Glutamatergic neuron (in vitro differentiated cells): ENCODE results near the gene CDK5RAP3. TPM values are rescaled to one million over a fixed set of nuclear protein-coding genes. Genes with fewer than 3 reads are reported as not detected.
A peak's percentile ranks its signal among the peaks of the same experiment; 100 is the strongest.

Source experiments
- DNase-seq: peaks from one replicate; pipeline ENCODE4 v3.0.0; 2022
- H3K27ac Mint-ChIP-seq: one replicate; pipeline ENCODE4 v1.8.0; 2020; ENCODE audit warnings: mild to moderate bottlenecking, mixed read lengths, inconsistent platforms; ENCODE audit not compliant: unreplicated experiment
- H3K27me3 Mint-ChIP-seq: one replicate; pipeline ENCODE4 v1.8.0; 2020; ENCODE audit warnings: mild to moderate bottlenecking, moderate library complexity, mixed read lengths, inconsistent platforms; ENCODE audit not compliant: unreplicated experiment
- H3K36me3 Mint-ChIP-seq: one replicate; pipeline ENCODE4 v1.8.0; 2020; ENCODE audit warnings: mild to moderate bottlenecking, mixed read lengths, inconsistent platforms; ENCODE audit not compliant: unreplicated experiment
- H3K4me1 Mint-ChIP-seq: one replicate; pipeline ENCODE4 v1.8.0; 2020; ENCODE audit warnings: mild to moderate bottlenecking, low read depth, mixed read lengths, inconsistent platforms; ENCODE audit not compliant: unreplicated experiment
- H3K4me3 Mint-ChIP-seq: one replicate; pipeline ENCODE4 v1.8.0; 2020; ENCODE audit warnings: mild to moderate bottlenecking, mixed read lengths, inconsistent platforms; ENCODE audit not compliant: unreplicated experiment
- H3K9me3 Mint-ChIP-seq: one replicate; pipeline ENCODE4 v1.8.0; 2020; ENCODE audit warnings: mild to moderate bottlenecking, moderate library complexity, mixed read lengths, inconsistent platforms; ENCODE audit not compliant: unreplicated experiment
- CTCF ChIP-seq: fragments of 200-600 bp; sonication (generic); IDR thresholded peaks from one replicate; pipeline ENCODE4 v1.5.0; 2021; ENCODE audit not compliant: partially characterized antibody, unreplicated experiment
- total RNA-seq: library from RNA; stranded (reverse); fragmentation: NEBNext Ultra II Directional; extraction: Animal tissue kit (Norgen Biotek cat#: 25700); gene quantifications from one replicate; pipeline ENCODE4 v1.2.1, GENCODE V29; 2021; ENCODE audit not compliant: unreplicated experiment

CDK5RAP3 gene
- total RNA-seq, 1 donor from 2014 or later: 196 TPM

- Mint-ChIP-seq H3K27ac (no peak overlapping the region), H3K36me3 (no peaks in the 10 kb centered on the region), H3K4me1 (peaks cover 5% of the 10 kb centered on the region), H3K9me3 (peaks cover 2% of the 10 kb centered on the region), H3K4me3 (no peak overlapping the region), H3K27me3 (peaks cover 5% of the 10 kb centered on the region)
- TF ChIP-seq CTCF: no peak
- no peak for DNase-seq
Measured at GRCh38 chr17:47945080-47945479, 25.8 kb upstream of the CDK5RAP3 start.

GRCh38 chr17:47945529-47946508, 25.1 kb upstream of the CDK5RAP3 start:
- DNase-seq: no peak
- no peak overlapping the region for H3K4me3 Mint-ChIP-seq
- peaks cover 4% of the 10 kb centered on the region for H3K27me3 Mint-ChIP-seq
- peaks cover 5% of the 10 kb centered on the region for H3K4me1 Mint-ChIP-seq
- no peak for TF ChIP-seq CTCF
- no peaks in the 10 kb centered on the region for H3K36me3 Mint-ChIP-seq
- H3K9me3 Mint-ChIP-seq: peaks cover 2% of the 10 kb centered on the region
- no peak overlapping the region for H3K27ac Mint-ChIP-seq

GRCh38 chr17:47946516-47946915, 24.4 kb upstream of the CDK5RAP3 start:
- H3K4me1 Mint-ChIP-seq: peaks cover 5% of the 10 kb centered on the region
- no peak for DNase-seq
- no peaks in the 10 kb centered on the region for H3K36me3 Mint-ChIP-seq
- peaks cover 1% of the 10 kb centered on the region for H3K27me3 Mint-ChIP-seq
- no peak for TF ChIP-seq CTCF
- no peak overlapping the region for H3K4me3 Mint-ChIP-seq
- H3K9me3 Mint-ChIP-seq: peaks cover 2% of the 10 kb centered on the region
- H3K27ac Mint-ChIP-seq: no peak overlapping the region

GRCh38 chr17:47946929-47947397, 23.9 kb upstream of the CDK5RAP3 start:
- DNase-seq: peak; percentile 79
- peaks cover 1% of the 10 kb centered on the region for H3K27me3 Mint-ChIP-seq
- peaks cover 5% of the 10 kb centered on the region for H3K4me1 Mint-ChIP-seq
- TF ChIP-seq CTCF: peak; percentile 85
- no peak overlapping the region for H3K4me3 Mint-ChIP-seq
- H3K27ac Mint-ChIP-seq: peak overlapping the region; percentile 22
- no peaks in the 10 kb centered on the region for H3K36me3 Mint-ChIP-seq
- H3K9me3 Mint-ChIP-seq: peaks cover 1% of the 10 kb centered on the region

- no peak for TF ChIP-seq CTCF
- peaks cover 1% of the 10 kb centered on the region for H3K27me3 Mint-ChIP-seq
- H3K27ac Mint-ChIP-seq: peak overlapping the region; percentile 19
- H3K4me1 Mint-ChIP-seq: peaks cover 5% of the 10 kb centered on the region
- no peaks in the 10 kb centered on the region for H3K9me3 Mint-ChIP-seq
- no peaks in the 10 kb centered on the region for H3K36me3 Mint-ChIP-seq
- no peak for DNase-seq
- H3K4me3 Mint-ChIP-seq: no peak overlapping the region
Measured at GRCh38 chr17:47948706-47949196, 22.2 kb upstream of the CDK5RAP3 start.
